MM.1S (cell line): Measurements from ENCODE around the gene GLT8D2.
A peak's percentile ranks its signal among the peaks of the same experiment; 100 is the strongest.

Experiments used
- DNase-seq: peaks from one replicate; pipeline ENCODE4 v3.0.0-alpha.2; 2015
- H2AFZ ChIP-seq: fragments of 300-600 bp; sonication (generic); 2 replicates; pipeline ENCODE4 v1.6.0; 2016; ENCODE audit warnings: antibody characterized with exemption, low read length
- H3F3A ChIP-seq: fragments of 300-600 bp; sonication (generic); 2 replicates; pipeline ENCODE4 v1.6.1; 2016; ENCODE audit warnings: mild to moderate bottlenecking, antibody characterized with exemption, low read length, moderate library complexity, mixed read lengths; ENCODE audit not compliant: insufficient read depth
- H3K27ac ChIP-seq: fragments of 300-600 bp; sonication (generic); 2 replicates; pipeline ENCODE4 v1.5.1; 2016; ENCODE audit warnings: mild to moderate bottlenecking, low read length
- H3K27me3 ChIP-seq: fragments of 300-600 bp; sonication (generic); replicated peaks from 2 replicates; pipeline ENCODE4 v1.6.0; 2016; ENCODE audit warnings: low read length; ENCODE audit not compliant: insufficient read depth
- H3K36me3 ChIP-seq: fragments of 300-600 bp; sonication (generic); replicated peaks from 2 replicates; pipeline ENCODE4 v1.6.1; 2016; ENCODE audit warnings: mild to moderate bottlenecking, low read length, mixed read lengths; ENCODE audit not compliant: insufficient read depth
- H3K4me1 ChIP-seq: fragments of 300-600 bp; sonication (generic); 2 replicates; pipeline ENCODE4 v1.6.1; 2016; ENCODE audit warnings: low read length, mixed read lengths
- H3K4me2 ChIP-seq: fragments of 300-600 bp; sonication (generic); 2 replicates; pipeline ENCODE4 v1.6.0; 2016; ENCODE audit warnings: low read depth, low read length
- H3K4me3 ChIP-seq: fragments of 300-600 bp; sonication (generic); 2 replicates; pipeline ENCODE4 v1.5.1; 2016; ENCODE audit warnings: low read length, mixed read lengths
- H3K79me2 ChIP-seq: fragments of 300-600 bp; sonication (generic); 2 replicates; pipeline ENCODE4 v1.6.1; 2016; ENCODE audit warnings: mixed run types, low read length, mixed read lengths
- H3K9ac ChIP-seq: fragments of 300-600 bp; sonication (generic); 2 replicates; pipeline ENCODE4 v1.6.1; 2016; ENCODE audit warnings: low read length, mixed read lengths
- H3K9me2 ChIP-seq: fragments of 300-600 bp; sonication (generic); replicated peaks from 2 replicates; pipeline ENCODE4 v1.6.1; 2016; ENCODE audit warnings: mild to moderate bottlenecking, low read length, mixed read lengths; ENCODE audit not compliant: insufficient read depth
- H3K9me3 ChIP-seq: fragments of 300-600 bp; sonication (generic); replicated peaks from 2 replicates; pipeline ENCODE4 v1.6.1; 2016; ENCODE audit warnings: mild to moderate bottlenecking, low read length, mixed read lengths; ENCODE audit not compliant: insufficient read depth
- H4K20me1 ChIP-seq: fragments of 300-600 bp; sonication (generic); 2 replicates; pipeline ENCODE4 v1.6.1; 2016; ENCODE audit warnings: mild to moderate bottlenecking, low read length, moderate library complexity, mixed read lengths; ENCODE audit not compliant: insufficient read depth
- EZH2 ChIP-seq: fragments of 300-600 bp; sonication (generic); optimal IDR thresholded peaks from 2 replicates; pipeline ENCODE3; 2017; ENCODE audit warnings: low read depth, mild to moderate bottlenecking, antibody characterized with exemption, low read length, mixed read lengths
- EZH2phosphoT487 ChIP-seq: fragments of 300-600 bp; sonication (generic); IDR thresholded peaks from 2 replicates; pipeline ENCODE4 v1.6.1; 2018; ENCODE audit warnings: antibody characterized with exemption, low read length
- TF ChIP-seq, protein P1 (sequence below): fragments of 300-600 bp; sonication (generic); IDR thresholded peaks from 2 replicates; pipeline ENCODE4 v1.5.1; 2016; ENCODE audit warnings: antibody characterized with exemption, low read length, mixed read lengths

GLT8D2 gene

DNA sequence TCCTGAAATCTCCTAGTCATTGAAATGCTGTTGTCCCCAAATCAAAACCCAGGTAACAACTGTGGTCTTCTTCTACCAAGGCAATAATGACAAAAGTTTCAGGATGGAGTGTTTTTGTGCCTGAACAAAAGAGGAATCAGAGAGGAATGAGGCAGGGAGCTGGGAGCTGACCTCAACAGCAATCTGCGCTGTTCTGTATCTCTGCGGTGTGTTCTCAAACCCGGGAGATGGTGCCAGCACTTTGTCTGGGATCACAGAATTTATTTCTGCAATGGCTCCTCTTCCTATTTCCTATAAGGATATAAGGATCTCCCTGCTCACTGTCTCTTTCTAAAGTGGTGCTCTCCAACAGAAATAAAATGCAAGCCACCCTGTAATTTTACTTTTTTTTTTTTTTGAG lies 449 bp upstream of the GLT8D2 start:
- DNase-seq, result no peak
- Histone ChIP-seq H4K20me1 (no peaks in the 10 kb centered on the region), H3K79me2 (no peaks in the 10 kb centered on the region), H3K4me1 (peaks cover 2% of the 10 kb centered on the region; the same call in 1 of the 2 replicates), H3F3A (no peaks in the 10 kb centered on the region), H3K36me3 (no peaks in the 10 kb centered on the region), H3K9me2 (no peaks in the 10 kb centered on the region), H3K9ac (no peak overlapping the region), H3K27me3 (no peaks in the 10 kb centered on the region), H3K9me3 (no peaks in the 10 kb centered on the region), H2AFZ (peak overlapping the region; percentile 53; the same call in 1 of the 2 replicates), H3K27ac (no peak overlapping the region), H3K4me3 (no peak overlapping the region; the same call in 1 of the 2 replicates), H3K4me2 (peak overlapping the region; percentile 63)
- TF ChIP-seq EZH2phosphoT487 (no peak), EZH2 (no peak)
- TF ChIP-seq, protein P1, sequence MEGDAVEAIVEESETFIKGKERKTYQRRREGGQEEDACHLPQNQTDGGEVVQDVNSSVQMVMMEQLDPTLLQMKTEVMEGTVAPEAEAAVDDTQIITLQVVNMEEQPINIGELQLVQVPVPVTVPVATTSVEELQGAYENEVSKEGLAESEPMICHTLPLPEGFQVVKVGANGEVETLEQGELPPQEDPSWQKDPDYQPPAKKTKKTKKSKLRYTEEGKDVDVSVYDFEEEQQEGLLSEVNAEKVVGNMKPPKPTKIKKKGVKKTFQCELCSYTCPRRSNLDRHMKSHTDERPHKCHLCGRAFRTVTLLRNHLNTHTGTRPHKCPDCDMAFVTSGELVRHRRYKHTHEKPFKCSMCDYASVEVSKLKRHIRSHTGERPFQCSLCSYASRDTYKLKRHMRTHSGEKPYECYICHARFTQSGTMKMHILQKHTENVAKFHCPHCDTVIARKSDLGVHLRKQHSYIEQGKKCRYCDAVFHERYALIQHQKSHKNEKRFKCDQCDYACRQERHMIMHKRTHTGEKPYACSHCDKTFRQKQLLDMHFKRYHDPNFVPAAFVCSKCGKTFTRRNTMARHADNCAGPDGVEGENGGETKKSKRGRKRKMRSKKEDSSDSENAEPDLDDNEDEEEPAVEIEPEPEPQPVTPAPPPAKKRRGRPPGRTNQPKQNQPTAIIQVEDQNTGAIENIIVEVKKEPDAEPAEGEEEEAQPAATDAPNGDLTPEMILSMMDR, result no peak

DNA sequence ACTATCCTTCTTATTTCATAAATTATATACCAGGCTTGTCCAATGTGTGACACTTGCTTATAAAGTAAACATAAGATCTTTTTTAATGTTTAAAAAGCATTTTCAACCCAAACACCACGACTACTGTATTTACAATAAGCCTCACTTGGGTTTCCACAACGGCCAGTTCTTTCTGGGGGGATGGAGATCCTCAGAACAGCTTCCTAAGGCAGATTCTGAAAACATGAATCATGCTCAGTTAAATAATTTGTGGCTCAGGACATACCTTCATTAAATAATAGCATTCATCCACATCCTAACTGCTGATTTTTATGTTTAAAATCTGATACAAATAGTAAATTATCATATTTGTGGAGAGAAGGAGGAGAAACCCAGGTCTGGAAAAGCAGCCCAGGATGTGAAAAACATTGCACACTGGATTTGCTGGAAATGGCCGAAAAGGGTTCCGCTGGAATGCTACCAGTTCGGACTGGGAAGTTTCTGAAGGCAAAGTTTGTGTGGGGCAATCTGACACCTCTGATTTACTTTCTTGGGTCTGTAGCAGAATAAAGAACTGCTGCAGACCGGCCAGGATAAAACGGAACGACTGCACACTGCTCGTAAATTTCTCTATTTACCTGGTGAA lies 597 bp downstream of the GLT8D2 start:
- Histone ChIP-seq H3K4me2 (peak overlapping the region; percentile 63), H3K27ac (no peak overlapping the region)

DNA sequence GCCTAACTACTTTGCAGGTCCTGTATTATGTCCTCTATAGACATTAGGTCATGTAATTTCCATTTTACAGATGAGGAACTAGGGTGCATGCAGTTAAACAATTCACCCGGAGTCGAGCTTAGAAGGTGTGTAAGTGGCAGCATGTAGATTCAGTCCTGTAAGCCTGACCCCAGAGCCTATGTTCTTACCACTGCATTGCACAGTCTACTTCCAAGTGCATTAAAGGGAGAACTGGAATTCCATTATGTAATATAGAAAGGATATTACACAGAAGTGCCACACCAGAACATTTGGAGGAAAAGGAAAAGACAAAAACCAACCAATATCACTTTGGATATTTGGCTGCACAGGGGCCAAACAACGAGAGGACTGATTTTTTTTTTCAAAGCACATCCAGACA lies 1.2 kb downstream of the GLT8D2 start:
- Histone ChIP-seq H3K79me2 (no peaks in the 10 kb centered on the region), H3K27me3 (no peaks in the 10 kb centered on the region), H3K4me3 (no peak overlapping the region), H3K9me3 (no peaks in the 10 kb centered on the region), H2AFZ (no peak overlapping the region), H3F3A (no peaks in the 10 kb centered on the region), H3K36me3 (no peaks in the 10 kb centered on the region), H4K20me1 (no peaks in the 10 kb centered on the region), H3K4me2 (no peak overlapping the region), H3K9ac (no peak overlapping the region), H3K9me2 (no peaks in the 10 kb centered on the region), H3K4me1 (peaks cover 8% of the 10 kb centered on the region; the same call in 1 of the 2 replicates), H3K27ac (no peak overlapping the region)
- TF ChIP-seq EZH2 (no peak), EZH2phosphoT487 (no peak)
- TF ChIP-seq, protein P1, result no peak
- no peak for DNase-seq

More for the DNA sequence above, 597 bp downstream of the GLT8D2 start:
- Histone ChIP-seq H3K27me3 (no peaks in the 10 kb centered on the region), H3K9me2 (no peaks in the 10 kb centered on the region), H3K4me3 (peak overlapping the region; percentile 32; the same call in 1 of the 2 replicates), H3K79me2 (no peaks in the 10 kb centered on the region), H4K20me1 (no peaks in the 10 kb centered on the region), H3K4me1 (peaks cover 8% of the 10 kb centered on the region; the same call in 1 of the 2 replicates), H3K9ac (no peak overlapping the region), H3K9me3 (no peaks in the 10 kb centered on the region), H3K36me3 (no peaks in the 10 kb centered on the region), H2AFZ (peak overlapping the region; percentile 53; the same call in 1 of the 2 replicates), H3F3A (no peaks in the 10 kb centered on the region)
- no peak for DNase-seq
- TF ChIP-seq EZH2phosphoT487 (no peak), EZH2 (no peak)
- TF ChIP-seq, protein P1, result no peak
